Mesenchymal stem cell (in vitro differentiated cells and primary cell): ENCODE data around the gene FNDC11.

Experiments used
- DNase-seq: peaks from one replicate; pipeline ENCODE4 v3.0.0-alpha.2; 2013
- H2AFZ ChIP-seq: one replicate; pipeline ENCODE4 v1.6.1; 2013; ENCODE audit warnings: low read depth, mild to moderate bottlenecking, control low read depth, inconsistent platforms, low read length, moderate library complexity
- H2AK5ac ChIP-seq: 2 replicates; pipeline ENCODE4 v1.6.1; 2013; ENCODE audit warnings: low read length, moderate library complexity, mild to moderate bottlenecking, inconsistent platforms; ENCODE audit not compliant: severe bottlenecking
- H2BK120ac ChIP-seq: one replicate; pipeline ENCODE4 v1.6.1; 2013; ENCODE audit warnings: low read depth, mild to moderate bottlenecking, inconsistent platforms, low read length, moderate library complexity
- H2BK12ac ChIP-seq, 2 experiments: one replicate each; pipeline ENCODE4 v1.6.1; 2013; ENCODE audit warnings: inconsistent platforms in 2 of 2, low read length in 2 of 2, mild to moderate bottlenecking in 2 of 2, moderate library complexity in 2 of 2, control low read depth in 1 of 2
- H2BK15ac ChIP-seq: one replicate; pipeline ENCODE4 v1.6.1; 2013; ENCODE audit warnings: mild to moderate bottlenecking, low read depth, inconsistent platforms; ENCODE audit not compliant: poor library complexity, severe bottlenecking
- H2BK5ac ChIP-seq: 2 replicates; pipeline ENCODE4 v1.6.1; 2013; ENCODE audit warnings: low read depth, mild to moderate bottlenecking, low read length, control low read depth, inconsistent platforms; ENCODE audit not compliant: poor library complexity, severe bottlenecking
- H3K14ac ChIP-seq, 2 experiments: one replicate each; pipeline ENCODE4 v1.6.1; 2013; ENCODE audit warnings: inconsistent platforms in 2 of 2, low read length in 2 of 2, control low read depth in 1 of 2, mild to moderate bottlenecking in 1 of 2, moderate library complexity in 1 of 2
- H3K18ac ChIP-seq, 2 experiments: one replicate each; pipeline ENCODE4 v1.6.1; 2013; ENCODE audit warnings: inconsistent platforms in 2 of 2, low read length in 2 of 2, control low read depth in 1 of 2, low read depth in 1 of 2, mild to moderate bottlenecking in 1 of 2
- H3K23ac ChIP-seq, 2 experiments: one replicate each; pipeline ENCODE4 v1.6.1; 2013; ENCODE audit warnings: inconsistent platforms in 2 of 2, low read length in 2 of 2, mild to moderate bottlenecking in 2 of 2, moderate library complexity in 2 of 2, control low read depth in 1 of 2
- H3K27ac ChIP-seq: 2 replicates; pipeline ENCODE4 v1.5.1; 2013; ENCODE audit warnings: mild to moderate bottlenecking, moderate library complexity, low read length, control low read depth, inconsistent platforms; ENCODE audit not compliant: poor library complexity, severe bottlenecking
- H3K27me3 ChIP-seq, 2 experiments: 2 replicates each; pipeline versions ENCODE4 v1.6.1 to v1.7.0; 2013; ENCODE audit warnings: low read length in 2 of 2, mild to moderate bottlenecking in 2 of 2, moderate library complexity in 2 of 2, control low read depth in 1 of 2, inconsistent platforms in 1 of 2; ENCODE audit not compliant: control insufficient read depth in 1 of 2, insufficient read depth in 1 of 2
- H3K36me3 ChIP-seq, 2 experiments: 2 replicates each; pipeline versions ENCODE4 v1.6.1 to v1.7.0; 2013; ENCODE audit warnings: low read length in 2 of 2, control low read depth in 1 of 2, inconsistent platforms in 1 of 2, low read depth in 1 of 2, mild to moderate bottlenecking in 1 of 2; ENCODE audit not compliant: insufficient read depth in 2 of 2, control insufficient read depth in 1 of 2
- H3K4ac ChIP-seq, 2 experiments: one replicate each; pipeline ENCODE4 v1.6.1; 2013; ENCODE audit warnings: inconsistent platforms in 2 of 2, low read length in 2 of 2, mild to moderate bottlenecking in 2 of 2, moderate library complexity in 2 of 2, control low read depth in 1 of 2, low read depth in 1 of 2
- H3K4me1 ChIP-seq: 2 replicates; pipeline ENCODE4 v1.6.1; 2013; ENCODE audit warnings: low read depth, low read length, control low read depth; ENCODE audit not compliant: control insufficient read depth, insufficient read depth
- H3K4me2 ChIP-seq: 2 replicates; pipeline ENCODE4 v1.6.1; 2013; ENCODE audit warnings: low read length, mild to moderate bottlenecking, inconsistent platforms; ENCODE audit not compliant: poor library complexity, severe bottlenecking
- H3K4me3 ChIP-seq, 2 experiments: 2 replicates each; pipeline versions ENCODE4 v1.5.1 to v1.7.0; 2013; ENCODE audit warnings: low read length in 2 of 2, mild to moderate bottlenecking in 2 of 2, control low read depth in 1 of 2, low read depth in 1 of 2; ENCODE audit not compliant: insufficient read depth in 1 of 2
- H3K79me1 ChIP-seq: replicated peaks from 2 replicates; pipeline ENCODE4 v1.6.1; 2013; ENCODE audit warnings: mild to moderate bottlenecking, control low read depth, low read length, inconsistent platforms; ENCODE audit not compliant: poor library complexity, severe bottlenecking
- H3K9ac ChIP-seq: 2 replicates; pipeline ENCODE4 v1.7.0; 2013; ENCODE audit warnings: mild to moderate bottlenecking, low read length, moderate library complexity
- H3K9me3 ChIP-seq: 2 replicates; pipeline ENCODE4 v1.7.0; 2013; ENCODE audit warnings: mild to moderate bottlenecking, low read length; ENCODE audit not compliant: control insufficient read depth
- H4K8ac ChIP-seq: one replicate; pipeline ENCODE4 v1.6.1; 2013; ENCODE audit warnings: inconsistent platforms, mild to moderate bottlenecking, low read length, moderate library complexity
- H4K91ac ChIP-seq: one replicate; pipeline ENCODE4 v1.6.1; 2013; ENCODE audit warnings: mild to moderate bottlenecking, low read length, inconsistent platforms
- WGBS: methylation state at CpG from one replicate; pipeline ENCODE4 v1.1.7; 2013; ENCODE audit warnings: mixed read lengths; 5-methylcytosine and 5-hydroxymethylcytosine counted together

FNDC11 gene

GRCh38 chr20:63594043-63594561, 40.1 kb downstream of the FNDC11 start:
- Histone ChIP-seq H3K4ac (no peak overlapping the region), H3K18ac (no peak overlapping the region), H3K9me3 (no peaks in the 10 kb centered on the region), H2BK12ac (no peak overlapping the region), H2AFZ (no peak overlapping the region), H4K91ac (no peak overlapping the region), H3K27me3 (no peaks in the 10 kb centered on the region), H3K36me3 (peaks cover 51 to 89% of the 10 kb centered on the region in 2 experiments), H3K4me3 (no peak overlapping the region), H2BK5ac (no peak overlapping the region), H2BK120ac (no peak overlapping the region), H3K79me1 (peaks cover 8% of the 10 kb centered on the region), H3K4me2 (no peak overlapping the region), H2AK5ac (no peak overlapping the region), H3K9ac (peak overlapping the region; percentile 46), H3K23ac (no peak overlapping the region), H4K8ac (no peak overlapping the region), H3K27ac (no peak overlapping the region), H3K14ac (no peak overlapping the region), H2BK15ac (no peak overlapping the region), H3K4me1 (peaks cover 4% of the 10 kb centered on the region)
- DNase-seq: peak; percentile 27
- 80% methylated on average over 10 of the region's 10 CpGs for WGBS

- H2BK15ac ChIP-seq: no peak overlapping the region
- no peak overlapping the region for H2BK5ac ChIP-seq
Measured at GRCh38 chr20:63595416-63596127, 41.6 kb downstream of the FNDC11 start.

GRCh38 chr20:63596423-63596822, 42.5 kb downstream of the FNDC11 start:
- no peak overlapping the region for H3K14ac ChIP-seq
- H3K9me3 ChIP-seq: no peaks in the 10 kb centered on the region
- no peak for DNase-seq
- H3K4ac ChIP-seq: no peak overlapping the region
- no peak overlapping the region for H2BK5ac ChIP-seq
- H3K23ac ChIP-seq: no peak overlapping the region
- no peaks in the 10 kb centered on the region for H3K27me3 ChIP-seq
- H2AFZ ChIP-seq: no peak overlapping the region
- no peak overlapping the region for H2BK15ac ChIP-seq
- 85% methylated on average over 6 of the region's 6 CpGs for WGBS
- no peak overlapping the region for H3K9ac ChIP-seq
- H3K18ac ChIP-seq: no peak overlapping the region
- H2AK5ac ChIP-seq: no peak overlapping the region
- H3K27ac ChIP-seq: no peak overlapping the region
- no peak overlapping the region for H2BK12ac ChIP-seq
- H4K91ac ChIP-seq: no peak overlapping the region
- no peak overlapping the region for H2BK120ac ChIP-seq
- peaks cover 52 to 86% of the 10 kb centered on the region in 2 experiments for H3K36me3 ChIP-seq
- no peak overlapping the region for H4K8ac ChIP-seq
- H3K4me2 ChIP-seq: no peak overlapping the region
- H3K79me1 ChIP-seq: peaks cover 15% of the 10 kb centered on the region
- no peak overlapping the region for H3K4me3 ChIP-seq
- peaks cover 4% of the 10 kb centered on the region for H3K4me1 ChIP-seq

More at GRCh38 chr20:63595416-63596127, 41.6 kb downstream of the FNDC11 start:
- no peak overlapping the region for H3K4ac ChIP-seq
- no peak overlapping the region for H2BK12ac ChIP-seq
- no peak overlapping the region for H3K27ac ChIP-seq
- H3K18ac ChIP-seq: no peak overlapping the region
- no peak overlapping the region for H4K91ac ChIP-seq
- H2AK5ac ChIP-seq: no peak overlapping the region
- WGBS: 92% methylated on average over 30 of the region's 30 CpGs
- peaks cover 14% of the 10 kb centered on the region for H3K79me1 ChIP-seq
- H4K8ac ChIP-seq: no peak overlapping the region
- H3K9ac ChIP-seq: no peak overlapping the region
- H3K27me3 ChIP-seq: no peaks in the 10 kb centered on the region
- H3K4me1 ChIP-seq: peaks cover 4% of the 10 kb centered on the region
- H3K4me2 ChIP-seq: no peak overlapping the region
- no peak overlapping the region for H2AFZ ChIP-seq
- H3K36me3 ChIP-seq: peaks cover 52 to 87% of the 10 kb centered on the region in 2 experiments
- no peak overlapping the region for H3K14ac ChIP-seq
- no peak overlapping the region for H3K4me3 ChIP-seq
- no peak for DNase-seq
- H3K9me3 ChIP-seq: no peaks in the 10 kb centered on the region
- H2BK120ac ChIP-seq: no peak overlapping the region
- no peak overlapping the region for H3K23ac ChIP-seq

GRCh38 chr20:63597651-63598478, 43.9 kb downstream of the FNDC11 start:
- peaks cover 6% of the 10 kb centered on the region for H3K4me1 ChIP-seq

More at GRCh38 chr20:63597651-63598478, 43.9 kb downstream of the FNDC11 start:
- no peak overlapping the region for H2BK5ac ChIP-seq
- H3K14ac ChIP-seq: no peak overlapping the region
- no peak overlapping the region for H3K4me3 ChIP-seq
- H3K27ac ChIP-seq: no peak overlapping the region
- no peak overlapping the region for H3K4me2 ChIP-seq
- DNase-seq: no peak
- H3K4ac ChIP-seq: no peak overlapping the region
- no peak overlapping the region for H4K91ac ChIP-seq
- no peak overlapping the region for H2AFZ ChIP-seq
- no peak overlapping the region for H2BK12ac ChIP-seq
- peaks cover 22% of the 10 kb centered on the region for H3K79me1 ChIP-seq
- no peak overlapping the region for H3K23ac ChIP-seq
- no peak overlapping the region for H2BK15ac ChIP-seq
- H4K8ac ChIP-seq: no peak overlapping the region
- H3K27me3 ChIP-seq: no peaks in the 10 kb centered on the region
- no peak overlapping the region for H3K18ac ChIP-seq
- no peak overlapping the region for H2AK5ac ChIP-seq
- H3K9ac ChIP-seq: no peak overlapping the region
- H3K9me3 ChIP-seq: no peaks in the 10 kb centered on the region
- H3K36me3 ChIP-seq: peaks cover 54 to 86% of the 10 kb centered on the region in 2 experiments
- WGBS: 87% methylated on average over 23 of the region's 23 CpGs
- H2BK120ac ChIP-seq: no peak overlapping the region
